Astrocyte of the hippocampus (primary cell): Measurements from ENCODE around the gene GDAP2.
A peak's percentile ranks its signal among the peaks of the same experiment; 100 is the strongest.

ENCODE experiments used
- DNase-seq: peaks from one replicate; pipeline ENCODE4 v3.0.0; 2011; ENCODE audit warnings: low read depth, low spot score

Gene GDAP2

DNA sequence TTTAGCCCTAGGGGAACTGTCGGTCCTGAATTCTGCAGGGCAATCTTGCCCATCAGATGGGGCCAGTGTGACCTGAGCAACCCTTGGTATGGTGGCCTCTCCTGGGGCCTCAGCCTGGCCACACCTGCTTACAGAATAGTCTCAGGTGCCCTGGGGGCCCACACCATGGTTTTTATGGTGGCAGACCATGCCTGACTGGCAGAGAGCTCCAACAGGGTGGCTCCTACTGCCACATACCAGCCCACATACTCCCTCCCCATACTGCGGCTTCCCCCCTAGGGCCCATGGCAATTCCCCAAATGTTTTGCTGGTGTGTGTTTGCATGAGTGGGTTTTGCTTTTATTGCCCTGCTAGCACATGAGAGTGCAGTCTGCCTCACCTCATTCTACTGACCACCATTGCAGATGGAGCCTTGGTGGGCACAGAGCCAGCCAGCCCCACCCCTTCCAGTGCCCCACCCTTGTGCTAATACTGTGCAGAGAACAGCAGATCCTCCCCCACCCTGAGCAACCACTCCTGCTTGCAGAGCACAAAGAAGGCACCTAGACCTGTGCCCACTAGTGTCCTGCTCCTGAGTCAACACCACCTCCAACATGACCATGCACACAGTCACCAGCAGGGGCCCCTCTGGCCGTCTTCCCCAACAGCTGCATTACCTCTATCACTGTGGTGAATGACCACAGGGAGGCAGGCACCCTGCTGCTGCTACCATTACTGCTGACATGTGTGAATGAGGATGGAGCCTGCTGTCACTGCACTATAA, 86.8 kb downstream of the GDAP2 start:
- no peak for DNase-seq

GRCh38 chr1:117841117-117841650, 88.2 kb downstream of the GDAP2 start:
- no peak for DNase-seq

DNA sequence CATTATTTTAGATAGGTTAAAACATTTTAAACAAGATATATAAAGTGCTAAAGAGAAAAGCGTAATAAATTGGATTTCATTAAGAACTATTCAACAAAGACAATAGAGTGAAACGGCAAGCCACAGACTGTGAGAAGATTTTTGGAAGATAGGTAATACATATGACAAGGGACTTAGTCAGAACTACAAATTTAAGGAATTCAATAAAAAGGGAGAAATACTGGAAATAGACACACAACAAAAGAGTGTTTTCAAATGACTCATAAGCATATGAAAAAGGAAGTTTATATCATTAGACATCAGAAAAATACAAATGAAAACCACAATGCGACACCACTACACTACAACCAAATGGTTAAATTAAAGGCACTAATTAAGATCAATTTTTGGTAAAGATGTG, 90.5 kb downstream of the GDAP2 start:
- peak; percentile 34 for DNase-seq

DNA sequence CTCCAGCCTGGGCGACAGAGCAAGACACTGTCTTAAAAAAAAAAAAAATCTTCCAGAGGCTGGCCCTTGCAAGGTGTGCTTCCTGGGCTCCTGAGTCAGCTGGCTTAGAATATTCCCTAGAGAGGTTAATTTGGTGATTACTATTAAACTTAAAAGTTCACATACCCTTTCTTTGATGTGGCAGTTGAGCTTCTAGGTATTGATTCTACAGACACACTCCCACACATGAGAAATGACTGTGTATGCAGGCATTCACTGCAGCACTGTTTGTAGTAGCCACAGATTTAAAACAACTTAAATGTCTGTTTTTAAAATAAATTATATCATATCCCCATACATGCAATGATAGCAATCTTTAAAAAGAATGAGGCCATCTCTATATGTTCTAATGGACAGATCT, 93.4 kb downstream of the GDAP2 start:
- no peak for DNase-seq

- DNase-seq = no peak
Measured at GRCh38 chr1:117834416-117834815, 95.0 kb downstream of the GDAP2 start.

GRCh38 chr1:117832453-117832852, 97.0 kb downstream of the GDAP2 start:
- no peak for DNase-seq

DNA sequence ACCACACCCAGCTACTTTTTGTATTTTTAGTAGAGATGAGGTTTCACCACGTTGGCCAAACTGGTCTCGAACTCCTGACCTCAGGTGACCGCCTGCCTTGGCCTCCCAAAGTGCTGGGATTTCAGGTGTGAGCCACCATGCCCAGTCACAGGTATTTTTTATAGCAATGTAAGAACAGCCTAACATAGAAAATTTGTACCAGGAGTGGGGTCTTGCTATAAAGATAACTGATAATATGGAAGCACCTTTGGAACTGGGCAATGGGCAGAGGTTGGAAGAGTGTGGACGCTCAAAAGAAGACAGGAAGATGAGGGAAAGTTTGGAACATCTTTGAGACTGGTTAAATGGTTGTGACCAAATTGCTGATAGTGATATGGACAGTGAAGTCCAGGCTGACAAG, 99.2 kb downstream of the GDAP2 start:
- DNase-seq = no peak

DNA sequence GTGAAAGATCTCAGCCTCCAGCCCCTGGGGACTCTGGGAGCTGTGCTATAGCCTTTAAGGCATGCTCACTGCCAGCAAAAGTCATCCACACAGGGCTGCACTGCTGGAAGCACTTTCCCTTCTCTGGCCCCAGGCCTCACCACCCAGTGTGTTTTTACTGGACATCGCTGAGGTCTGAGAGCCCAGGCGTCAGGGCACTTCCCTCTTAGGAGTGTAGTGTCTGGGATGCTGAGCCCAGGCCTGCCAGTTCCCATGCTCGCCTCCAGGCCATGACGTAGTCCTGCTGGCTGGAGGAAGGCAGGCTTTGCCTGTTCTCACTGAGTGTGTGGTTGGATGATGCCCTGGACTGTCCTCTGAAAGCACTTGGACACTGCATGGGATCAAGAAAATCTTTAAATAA, 101.2 kb downstream of the GDAP2 start:
- peak; percentile 53 for DNase-seq

DNA sequence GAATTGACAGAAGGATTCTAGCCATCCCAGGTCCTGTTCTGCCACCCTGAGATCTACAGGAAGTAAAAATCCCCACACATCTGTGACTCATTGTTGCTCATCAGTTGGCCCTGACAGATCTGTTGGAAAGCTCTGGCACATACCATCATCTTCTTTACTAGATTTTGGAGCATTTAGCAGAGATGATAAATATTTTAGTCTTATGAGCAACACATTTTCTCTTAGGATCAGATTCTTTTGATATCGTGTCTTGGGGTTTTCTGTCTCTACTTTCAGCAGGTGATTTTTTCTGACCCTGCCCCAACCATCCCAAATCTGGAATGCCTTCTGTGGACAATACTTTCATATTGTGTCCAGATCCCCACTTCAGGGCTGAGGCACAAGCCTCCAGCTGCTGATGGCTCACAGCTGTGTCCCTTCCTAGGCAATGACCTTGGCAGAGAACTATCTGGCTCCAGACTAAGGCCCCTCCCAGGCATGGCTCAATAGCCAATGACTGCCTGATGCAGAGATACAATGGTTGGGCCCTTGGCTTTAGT, 102.8 kb downstream of the GDAP2 start:
- peak; percentile 47 for DNase-seq

DNA sequence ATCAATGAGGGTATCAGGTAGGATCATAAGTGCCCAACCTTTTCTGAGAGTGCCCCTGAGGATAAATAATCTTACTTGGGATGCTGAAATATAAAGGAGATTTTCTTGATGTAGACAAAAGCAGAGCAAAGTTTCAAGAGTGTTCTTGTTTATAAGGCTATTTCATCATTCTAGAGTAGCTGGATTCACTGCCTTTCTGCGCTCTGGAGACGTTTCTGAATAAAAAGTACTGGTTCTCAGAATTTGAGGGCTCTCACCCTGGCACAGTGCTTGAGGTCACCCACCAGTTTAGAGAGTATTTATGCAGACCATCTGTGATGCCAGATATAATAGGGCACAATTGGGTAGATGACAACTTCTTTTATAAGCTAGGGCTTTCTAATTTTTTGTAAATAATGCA, 103.3 kb downstream of the GDAP2 start:
- DNase-seq = no peak

DNA sequence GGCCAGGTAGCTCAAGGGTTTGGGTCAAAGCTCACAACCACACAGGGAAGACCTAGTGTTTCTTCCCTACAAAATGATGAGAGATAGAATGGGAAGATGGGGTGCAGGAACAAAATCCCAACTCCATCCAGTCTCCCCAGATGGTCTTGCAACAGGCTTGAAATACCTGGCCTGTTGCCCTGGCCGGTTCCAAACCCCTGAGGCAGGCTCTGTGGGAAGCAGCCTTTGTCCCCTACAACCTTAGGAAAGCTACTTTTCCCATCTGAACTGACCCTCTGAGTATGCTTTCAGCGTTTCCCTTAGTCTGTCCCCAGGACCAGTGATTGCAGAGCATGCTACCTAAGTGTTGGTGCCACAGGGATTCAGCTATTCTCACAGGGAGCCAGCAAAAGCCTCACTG, 104.0 kb downstream of the GDAP2 start:
- DNase-seq = no peak

GRCh38 chr1:117824616-117825015, 104.8 kb downstream of the GDAP2 start:
- DNase-seq = peak; percentile 45

GRCh38 chr1:117821774-117822482, 107.5 kb downstream of the GDAP2 start:
- DNase-seq = peak; percentile 85

DNA sequence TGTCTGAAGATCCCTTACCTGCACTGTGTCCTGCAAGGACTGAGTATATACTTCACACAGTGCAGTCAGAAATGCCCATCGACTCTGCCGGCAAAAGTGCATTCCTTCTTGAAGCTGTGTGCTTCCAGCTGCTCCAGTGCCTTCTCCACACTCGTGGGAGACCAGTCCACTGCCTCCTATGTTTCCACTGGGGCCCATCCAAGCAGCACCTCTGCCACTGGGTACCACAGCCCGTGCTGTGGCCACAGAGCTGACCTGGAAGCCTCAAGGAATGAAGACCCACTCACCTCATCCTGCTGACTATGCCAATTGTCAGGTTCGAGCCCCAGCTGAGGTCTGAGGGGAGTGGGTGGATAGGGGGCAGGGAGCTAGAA, 108.1 kb downstream of the GDAP2 start:
- no peak for DNase-seq

- DNase-seq = no peak
Measured at GRCh38 chr1:117820694-117821381, 108.6 kb downstream of the GDAP2 start.

- no peak for DNase-seq
Measured at GRCh38 chr1:117820096-117820495, 109.3 kb downstream of the GDAP2 start.

- no peak for DNase-seq
Measured at GRCh38 chr1:117819301-117819700, 110.1 kb downstream of the GDAP2 start.

DNA sequence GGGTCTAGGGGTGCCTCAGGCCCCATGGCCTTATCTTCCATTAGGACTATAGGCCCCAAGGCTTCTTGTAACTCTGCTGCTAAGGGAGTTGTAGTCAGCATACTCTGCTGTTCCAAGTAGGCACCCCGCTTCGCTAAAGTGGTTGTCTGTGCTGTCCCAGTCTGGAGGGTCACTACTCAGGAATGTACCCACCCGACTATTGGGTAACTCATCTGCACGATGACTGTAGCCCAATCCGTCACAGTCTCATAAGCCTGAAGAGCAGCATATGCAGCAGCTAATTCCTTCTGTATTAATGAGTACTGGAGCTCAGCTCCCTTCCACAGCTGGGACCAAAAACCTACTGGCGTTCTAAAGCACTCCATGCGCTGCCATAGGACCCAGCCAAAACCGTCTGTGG, 111.0 kb downstream of the GDAP2 start:
- DNase-seq = no peak

DNA sequence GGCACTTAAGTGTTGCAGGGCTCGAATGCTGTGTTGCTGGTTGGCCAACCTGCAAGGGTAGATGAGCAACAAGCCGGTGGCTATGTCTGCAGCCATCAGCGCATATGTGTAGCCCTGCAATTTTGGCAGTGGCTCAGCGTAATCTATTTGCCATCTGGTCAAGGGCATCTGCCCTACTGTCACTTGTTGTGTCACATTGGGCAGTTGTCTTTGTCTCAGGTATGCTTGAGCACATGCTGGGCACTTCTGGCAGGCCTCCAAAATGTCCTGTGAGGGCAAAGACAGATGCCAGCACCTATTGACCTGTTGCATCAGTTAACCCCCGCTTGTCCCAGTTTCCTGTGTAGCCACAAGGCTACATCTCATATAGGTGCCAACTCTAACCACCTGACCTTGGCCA, 111.8 kb downstream of the GDAP2 start:
- DNase-seq = no peak

GRCh38 chr1:117815926-117816325, 113.5 kb downstream of the GDAP2 start:
- no peak for DNase-seq

DNA sequence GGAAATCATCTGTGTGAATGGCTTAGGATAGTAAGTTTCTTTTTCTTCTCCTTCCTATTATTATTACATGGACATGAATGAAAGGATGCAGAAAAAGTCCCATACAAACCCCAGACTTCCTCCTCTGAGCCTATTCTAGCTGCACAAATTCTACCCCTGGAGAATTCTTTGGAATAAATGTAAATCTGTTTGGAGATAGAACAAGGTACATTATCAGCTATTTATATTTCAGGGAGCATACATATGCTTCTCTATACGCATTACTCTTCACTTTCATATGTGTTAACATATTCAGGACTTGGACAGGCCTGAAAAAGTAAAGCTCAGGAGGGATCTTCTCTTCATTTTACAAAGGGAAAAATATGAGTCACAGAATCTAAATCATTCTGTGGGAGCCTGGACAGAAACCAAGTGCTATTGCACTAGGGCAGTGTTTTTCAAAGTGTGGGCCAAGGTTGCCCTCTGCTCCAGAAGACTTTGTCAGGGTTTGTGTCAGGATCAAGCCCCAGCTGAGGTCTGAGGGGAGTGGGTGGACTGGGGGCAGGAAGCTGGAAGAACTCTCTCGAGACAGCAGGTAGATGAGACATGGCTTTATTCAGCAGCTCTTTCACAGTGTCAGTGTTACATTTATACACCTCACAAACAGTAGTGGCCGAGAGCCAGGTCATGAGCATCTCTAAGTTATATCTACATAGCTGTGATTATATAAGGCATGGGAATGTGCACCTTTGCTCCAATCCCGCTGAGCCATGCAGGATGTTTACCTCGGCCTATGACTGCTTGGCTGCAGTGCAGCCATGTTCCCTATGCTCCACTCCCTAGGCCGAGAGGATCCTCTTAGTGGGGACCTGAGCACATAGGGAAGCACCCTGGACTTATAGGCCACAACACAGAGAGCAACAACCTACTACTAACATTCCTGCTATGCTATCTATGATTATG, 114.3 kb downstream of the GDAP2 start:
- DNase-seq = no peak
